Right lobe of liver (tissue), 6 donors: ENCODE results near the gene MMP11. TPM values are rescaled to one million over a fixed set of nuclear protein-coding genes. Genes with fewer than 3 reads are reported as not detected.

Experiments used
- ATAC-seq, 4 donors: fragments of 200-7000 bp; cut with Tn5 transposase; one replicate each; pipeline ENCODE4 v1.9.1; 2020; ENCODE audit warnings: mild to moderate bottlenecking in 4 of 4, moderate library complexity in 4 of 4
- DNase-seq, 3 donors: peaks; one replicate each; pipeline ENCODE4 v3.0.0-alpha.2; 2020
- H3K27ac ChIP-seq, 3 donors: fragments of 200-600 bp; one replicate each; pipeline ENCODE4 v1.8.0; 2022
- H3K27me3 ChIP-seq, 2 donors: fragments of 200-600 bp; one replicate each; pipeline ENCODE4 v1.8.0; 2022
- H3K36me3 ChIP-seq, 4 donors: fragments of 200-600 bp; sonication (generic) in 1 of 4; one replicate each; pipeline versions ENCODE4 v1.5.1 to v1.8.0; 2017 to 2022; ENCODE audit warnings: control low read depth in 1 of 4
- H3K4me1 ChIP-seq, 4 donors: fragments of 200-600 bp; sonication (generic) in 1 of 4; one replicate each; pipeline versions ENCODE4 v1.5.1 to v1.8.0; 2017 to 2022; ENCODE audit warnings: control low read depth in 1 of 4
- H3K4me3 ChIP-seq, 3 donors: fragments of 200-600 bp; one replicate each; pipeline ENCODE4 v1.8.0; 2022
- H3K9me3 ChIP-seq, 4 donors: fragments of 200-600 bp; sonication (generic) in 1 of 4; one replicate each; pipeline versions ENCODE4 v1.5.1 to v1.8.0; 2017 to 2022; ENCODE audit warnings: control low read depth in 1 of 4
- POLR2A ChIP-seq: fragments of 450-650 bp; IDR thresholded peaks from one replicate; pipeline ENCODE4 v1.6.1; 2017; ENCODE audit warnings: antibody characterized with exemption, mild to moderate bottlenecking
- WGBS: methylation state at CpG from one replicate; pipeline ENCODE4 v1.1.6; 2018; ENCODE audit warnings: low coverage, low lambda C conversion rate; ENCODE audit not compliant: insufficient coverage; ENCODE audit errors: missing lambda C conversion rate; 5-methylcytosine and 5-hydroxymethylcytosine counted together
- intact Hi-C, 2 donors: fragments of 100-400 bp; cut with DNase I; formaldehyde crosslinking; loops; one replicate each; pipeline versions ENCODE4 v1.11.2 to v1.14.1; 2022
- total RNA-seq, 6 experiments: library from RNA; depleted of rRNA in 2 of 6; stranded (reverse); fragments of >200 nt in 2 of 6; fragmentation: NEBNext Ultra II Directional in 3 of 6; extraction: Animal tissue kit (Norgen Biotek cat#: 25700) in 3 of 6; gene quantifications; one replicate each; pipeline versions ENCODE4 v1.1.0 to v1.2.4, GENCODE V29; 2016 to 2023
- TF ChIP-seq, protein P1 (sequence below), 4 donors: fragments of 200-600 bp in 3 of 4; fragments of 450-650 bp in 1 of 4; IDR thresholded peaks; one replicate each; pipeline versions ENCODE4 v1.5.1 to v1.8.0; 2016 to 2022; ENCODE audit warnings: antibody characterized with exemption in 4 of 4, mild to moderate bottlenecking in 2 of 4
- donor health status: DM: no; HTN: yes; CAD: no.
- donor health status: DM: no; HTN: no; CAD: no.
- donor health status: DM: no; HTN: no; CAD: no.
- donor health status: DM: no; HTN: yes; CAD: no.
- donor health status: DM: no; HTN: yes; CAD: no.

MMP11 gene
- total RNA-seq, 6 experiments from 2014 or later, result 0.59 to 1.3 (median 0.90) TPM

DNA sequence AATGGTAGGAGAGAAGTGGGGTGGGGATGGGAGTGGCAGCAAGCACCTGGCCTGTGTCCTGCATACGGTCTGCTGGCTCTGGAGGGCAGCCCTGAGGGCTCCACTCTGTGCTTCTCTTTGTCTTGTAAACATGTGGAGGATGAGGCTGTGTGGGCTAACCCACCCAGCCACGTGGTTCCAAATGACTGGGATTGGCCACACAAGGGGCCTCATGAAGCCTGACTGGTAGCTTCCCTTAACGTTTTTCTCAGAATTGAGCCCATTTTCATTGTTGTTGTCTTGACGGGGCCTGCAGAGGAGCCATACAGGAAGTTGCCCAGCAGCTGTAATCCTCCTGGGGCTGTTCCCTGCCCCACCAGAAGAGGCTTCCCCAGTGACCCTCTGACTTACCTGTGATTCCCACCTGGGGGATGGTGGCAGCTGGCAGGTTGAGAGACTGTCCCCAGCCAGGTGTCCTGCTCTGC, 48.1 kb downstream of the MMP11 start:
- Histone ChIP-seq H3K4me3 (no peak overlapping the region), H3K9me3 (no peaks in the 10 kb centered on the region), H3K4me1 (no peaks in the 10 kb centered on the region), H3K27me3 (no peaks in the 10 kb centered on the region), H3K27ac (no peak overlapping the region), H3K36me3 (peaks cover 0 to 38% (median 19%) of the 10 kb centered on the region in 4 donors)
- 59% methylated on average over 3 of the region's 4 CpGs for WGBS
- DNase-seq (peak in 2 of 3 donors; percentile 21 to 34), ATAC-seq (no peak)
- TF ChIP-seq, protein P1, sequence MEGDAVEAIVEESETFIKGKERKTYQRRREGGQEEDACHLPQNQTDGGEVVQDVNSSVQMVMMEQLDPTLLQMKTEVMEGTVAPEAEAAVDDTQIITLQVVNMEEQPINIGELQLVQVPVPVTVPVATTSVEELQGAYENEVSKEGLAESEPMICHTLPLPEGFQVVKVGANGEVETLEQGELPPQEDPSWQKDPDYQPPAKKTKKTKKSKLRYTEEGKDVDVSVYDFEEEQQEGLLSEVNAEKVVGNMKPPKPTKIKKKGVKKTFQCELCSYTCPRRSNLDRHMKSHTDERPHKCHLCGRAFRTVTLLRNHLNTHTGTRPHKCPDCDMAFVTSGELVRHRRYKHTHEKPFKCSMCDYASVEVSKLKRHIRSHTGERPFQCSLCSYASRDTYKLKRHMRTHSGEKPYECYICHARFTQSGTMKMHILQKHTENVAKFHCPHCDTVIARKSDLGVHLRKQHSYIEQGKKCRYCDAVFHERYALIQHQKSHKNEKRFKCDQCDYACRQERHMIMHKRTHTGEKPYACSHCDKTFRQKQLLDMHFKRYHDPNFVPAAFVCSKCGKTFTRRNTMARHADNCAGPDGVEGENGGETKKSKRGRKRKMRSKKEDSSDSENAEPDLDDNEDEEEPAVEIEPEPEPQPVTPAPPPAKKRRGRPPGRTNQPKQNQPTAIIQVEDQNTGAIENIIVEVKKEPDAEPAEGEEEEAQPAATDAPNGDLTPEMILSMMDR (IDR thresholded peaks at IDR 0.05), result no peak
- no peak for TF ChIP-seq POLR2A
- intact Hi-C loops, result no loop called here

DNA sequence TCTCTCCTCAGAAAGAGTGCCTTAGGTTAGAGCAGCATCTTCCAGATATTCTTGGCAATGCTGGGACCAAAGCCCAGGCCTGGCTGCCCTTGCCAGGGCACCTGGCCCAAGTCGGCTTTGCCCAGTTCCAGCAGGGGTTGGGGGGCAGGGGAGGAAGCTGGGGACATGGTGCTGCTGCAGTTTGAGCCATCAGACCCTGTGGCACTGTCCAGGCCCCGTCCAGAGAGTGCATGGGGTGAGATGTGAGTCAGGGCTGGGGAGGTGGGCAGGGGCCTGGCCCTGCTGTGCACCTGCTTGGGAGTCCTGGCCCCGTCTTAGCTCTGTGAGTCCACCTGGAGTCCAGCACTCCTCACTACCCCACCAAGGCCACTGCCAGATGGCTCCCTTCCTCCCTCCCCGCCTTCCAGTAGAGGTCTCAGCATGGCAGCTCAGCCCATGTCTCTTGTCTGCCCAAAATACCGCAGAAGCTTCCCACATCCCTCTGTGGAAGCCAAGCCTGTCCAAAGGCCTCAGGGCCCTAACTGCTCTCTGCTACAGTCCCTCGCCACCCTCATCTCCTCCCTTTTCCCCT, 49.5 kb downstream of the MMP11 start:
- 100% methylated on average over 1 of the region's 6 CpGs for WGBS
- intact Hi-C loops, result no loop called here
- no peak overlapping the region for H3K27ac ChIP-seq
- H3K9me3 ChIP-seq, result no peaks in the 10 kb centered on the region
- DNase-seq, result peak in 2 of 3 donors; percentile 34 to 49
- peaks cover 0 to 28% (median 17%) of the 10 kb centered on the region in 4 donors for H3K36me3 ChIP-seq
- no peak for TF ChIP-seq POLR2A
- TF ChIP-seq, protein P1 (IDR thresholded peaks at IDR 0.05), result no peak
- H3K4me3 ChIP-seq, result no peak overlapping the region
- no peak for ATAC-seq
- no peaks in the 10 kb centered on the region for H3K27me3 ChIP-seq
- peaks cover 0 to 5% (median 0%) of the 10 kb centered on the region in 4 donors for H3K4me1 ChIP-seq

DNA sequence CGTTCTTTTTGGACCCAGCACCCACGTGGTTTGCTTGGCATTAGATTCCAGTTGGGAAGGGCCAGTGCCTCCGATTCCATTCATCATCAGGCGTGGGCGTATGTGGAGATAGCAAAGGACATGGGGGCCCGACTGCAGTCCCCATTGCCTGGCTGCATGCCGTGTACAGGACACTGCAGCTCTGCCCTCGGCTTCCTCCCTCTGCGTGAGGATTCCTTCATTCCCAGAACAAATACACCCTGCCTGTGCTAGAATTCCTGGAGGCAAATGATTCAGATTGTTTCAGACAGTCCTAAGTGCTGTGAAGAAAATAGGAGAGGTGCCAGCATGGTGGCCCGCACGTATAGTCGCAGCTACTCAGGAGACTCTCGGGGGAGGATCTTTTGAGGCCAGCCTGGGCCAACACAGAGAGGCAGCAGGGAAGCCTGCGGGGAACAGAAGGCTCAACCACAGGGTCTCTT, 50.7 kb downstream of the MMP11 start:
- 100% methylated on average over 1 of the region's 14 CpGs for WGBS
- ATAC-seq (no peak), DNase-seq (peak in 2 of 3 donors; percentile 22 to 31)
- Histone ChIP-seq H3K4me1 (peaks cover 0 to 11% (median 0%) of the 10 kb centered on the region in 4 donors), H3K4me3 (no peak overlapping the region), H3K36me3 (peaks cover 0 to 25% (median 15%) of the 10 kb centered on the region in 4 donors), H3K27me3 (no peaks in the 10 kb centered on the region), H3K27ac (no peak overlapping the region), H3K9me3 (no peaks in the 10 kb centered on the region)
- TF ChIP-seq POLR2A, result no peak
- TF ChIP-seq, protein P1 (IDR thresholded peaks at IDR 0.05), result no peak
- intact Hi-C loops, result no loop called here

DNA sequence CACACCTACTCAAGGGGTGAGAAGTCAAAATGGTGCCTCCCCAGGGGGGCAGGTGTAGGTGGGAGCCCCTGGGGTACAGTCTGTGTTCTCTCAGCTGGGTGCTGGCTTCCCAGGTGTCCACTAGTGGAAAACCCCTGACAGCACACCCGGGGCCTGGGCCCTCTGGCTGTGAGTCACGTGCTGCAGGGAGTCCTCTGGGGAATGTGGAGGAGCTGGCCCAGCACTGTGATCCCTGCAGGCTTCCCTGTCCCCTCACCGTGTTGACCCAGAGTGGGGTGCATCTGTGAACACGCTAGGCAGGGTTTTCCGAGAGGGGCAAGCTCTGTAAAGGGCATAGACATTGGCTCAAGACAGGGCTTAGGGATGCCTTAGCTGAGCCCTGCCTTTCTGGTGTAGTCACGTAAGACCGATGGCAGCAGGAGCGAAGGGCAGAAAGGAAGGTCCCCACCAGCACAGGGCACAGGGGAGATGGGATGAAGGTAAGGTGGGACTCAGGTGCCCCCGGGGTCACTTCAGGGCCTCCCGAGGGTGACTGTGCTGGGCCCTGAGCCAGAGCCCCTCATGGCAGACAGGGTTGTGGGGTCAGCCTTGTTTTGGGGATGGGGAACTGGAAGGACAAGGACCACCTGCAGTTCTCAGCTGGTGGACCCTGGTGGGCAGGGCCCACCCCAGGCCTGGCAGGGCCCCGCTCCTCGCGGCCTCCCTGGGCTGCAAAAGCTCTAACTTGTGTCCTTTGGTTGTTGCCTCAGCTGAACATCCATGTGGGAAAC, 52.0 kb downstream of the MMP11 start:
- ATAC-seq (no peak), DNase-seq (peak in 2 of 3 donors; percentile 40 to 48)
- H3K27ac ChIP-seq, result no peak overlapping the region
- TF ChIP-seq, protein P1 (IDR thresholded peaks at IDR 0.05), result no peak
- no peak for TF ChIP-seq POLR2A
- no peaks in the 10 kb centered on the region for H3K9me3 ChIP-seq
- WGBS, result 94% methylated on average over 6 of the region's 13 CpGs
- intact Hi-C loops, result no loop called here
- peaks cover 0 to 20% (median 11%) of the 10 kb centered on the region in 4 donors for H3K36me3 ChIP-seq
- peaks cover 0 to 24% (median 0%) of the 10 kb centered on the region in 4 donors for H3K4me1 ChIP-seq
- no peaks in the 10 kb centered on the region for H3K27me3 ChIP-seq
- H3K4me3 ChIP-seq, result no peak overlapping the region
